Pancreas (tissue), 10 donors: ENCODE results near the gene BSPRY. TPM values are rescaled to one million over a fixed set of nuclear protein-coding genes. Genes with fewer than 3 reads are reported as not detected.
A peak's percentile ranks its signal among the peaks of the same experiment; 100 is the strongest.
"Not testable (repeated sequence)": the region's sequence is repeated elsewhere in the genome, so short reads cannot be mapped to it uniquely, and the experiment has no call there.

ENCODE experiments used
- ATAC-seq, 4 donors: fragments of 200-7000 bp; cut with Tn5 transposase; one replicate each; pipeline versions ENCODE4 v1.8.0 to v1.9.1; 2020; ENCODE audit warnings: mild to moderate bottlenecking in 4 of 4, moderate library complexity in 4 of 4
- DNase-seq, 6 donors: peaks; one replicate each; pipeline ENCODE4 v3.0.0-alpha.2; 2020
- FAIRE-seq: peaks from 2 replicates; lab custom pipeline; 2012; peaks lifted over from hg19 to GRCh38; lab: Jason Lieb, UNC
- H3K27ac ChIP-seq, 4 donors: fragments of 200-600 bp; sonication (generic); 1 replicate in 3 of 4; 2 replicates in 1 of 4; pipeline versions ENCODE4 v1.5.0 to v1.8.0; 2020
- H3K27me3 ChIP-seq, 4 donors: fragments of 200-600 bp; one replicate each; pipeline ENCODE4 v1.8.0; 2021
- H3K36me3 ChIP-seq, 3 donors: fragments of 200-600 bp; sonication (generic) in 1 of 3; one replicate each; pipeline versions ENCODE4 v1.5.0 to v1.8.0; 2020 to 2021
- H3K4me1 ChIP-seq, 3 donors: fragments of 200-600 bp; one replicate each; pipeline ENCODE4 v1.8.0; 2021
- H3K4me3 ChIP-seq, 4 donors: fragments of 200-600 bp; sonication (generic) in 2 of 4; one replicate each; pipeline versions ENCODE4 v1.5.0 to v1.8.0; 2020 to 2021
- H3K9me3 ChIP-seq, 4 donors: fragments of 200-600 bp; one replicate each; pipeline ENCODE4 v1.8.0; 2021
- WGBS, 2 donors: extraction: QIAGEN DNeasy Blood & Tissue Kit; methylation state at CpG; one replicate each; pipeline ENCODE4 v1.1.7; 2013; 5-methylcytosine and 5-hydroxymethylcytosine counted together
- intact Hi-C, 3 donors: fragments of 100-400 bp; cut with DNase I; formaldehyde crosslinking; loops; one replicate each; pipeline versions ENCODE4 v1.11.1 to v1.14.2; 2022
- polyA plus RNA-seq, 2 donors: library from polyadenylated mRNA; stranded (reverse); fragments of 200-250 nt; gene quantifications; one replicate each; pipeline ENCODE4 v1.2.3, GENCODE V29; 2013
- total RNA-seq, 6 donors: library from RNA; stranded (reverse); fragmentation: NEBNext Ultra II Directional in 4 of 6; extraction: Animal tissue kit (Norgen Biotek cat#: 25700) in 4 of 6; gene quantifications; one replicate each; pipeline versions ENCODE4 v1.2.1 to v1.2.4, GENCODE V29; 2021 to 2023
- TF ChIP-seq, protein P1 (sequence below), 4 donors: fragments of 200-600 bp; sonication (generic) in 3 of 4; IDR thresholded peaks; one replicate each; pipeline versions ENCODE4 v1.5.0 to v1.8.0; 2021; ENCODE audit warnings: antibody characterized with exemption in 4 of 4
- donor health status: healthy with polysubstance abuse.
- donor health status: DM: no; HTN: no; CAD: no; lungs with moderate emphysema.
- donor health status: DM: no; HTN: no; CAD: no.
- donor health status: control.
- donor health status: control.
- donor health status: Bipolar disorder and iron deficiency.
- donor health status: DM: yes; HTN: yes; CAD: no.
- donor health status: DM: no; HTN: no; CAD: no.
- donor health status: DM: no; HTN: no; CAD: no.
- donor health status: DM: yes; HTN: yes; CAD: no.

Gene BSPRY
- total and polyA plus RNA-seq, 8 donors = 12.5 to 35.9 (median 21.3) TPM

DNA sequence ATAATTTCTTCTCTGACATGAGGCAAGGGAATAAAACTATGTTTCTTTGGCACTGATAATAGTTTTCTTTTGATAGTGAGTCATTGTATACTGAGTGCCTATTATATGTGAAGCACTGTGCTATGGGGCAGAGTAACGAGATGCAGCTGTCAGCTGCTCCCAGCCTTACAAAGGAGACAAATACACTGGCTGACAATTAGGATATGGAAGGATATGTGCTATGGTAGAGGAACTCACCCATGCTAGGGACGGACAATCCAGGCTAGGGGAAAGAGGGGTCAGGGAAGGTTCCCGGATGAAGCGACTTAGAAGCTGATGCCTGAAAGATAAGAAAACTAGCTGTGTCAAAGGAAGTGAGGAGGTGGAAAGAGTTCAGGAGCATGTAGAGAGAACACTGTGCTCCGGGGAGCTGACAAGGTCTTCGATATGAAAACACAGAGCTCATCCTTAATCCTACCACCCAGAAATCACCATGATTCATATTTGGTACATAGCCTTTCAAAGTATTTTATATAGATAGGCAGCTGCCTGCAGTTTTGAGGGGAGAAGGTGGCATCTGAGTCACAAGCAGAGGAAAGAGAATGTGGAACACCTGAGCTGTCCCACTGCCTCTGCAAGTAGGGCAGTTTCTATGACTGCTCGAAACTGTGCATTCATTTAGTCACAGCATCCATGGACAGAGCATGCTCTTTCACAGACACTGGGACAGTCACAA lies 12.1 kb downstream of the BSPRY start:
- H3K4me1 ChIP-seq = no peaks in the 10 kb centered on the region
- DNase-seq = no peak
- no peaks in the 10 kb centered on the region for H3K27me3 ChIP-seq
- TF ChIP-seq, protein P1, sequence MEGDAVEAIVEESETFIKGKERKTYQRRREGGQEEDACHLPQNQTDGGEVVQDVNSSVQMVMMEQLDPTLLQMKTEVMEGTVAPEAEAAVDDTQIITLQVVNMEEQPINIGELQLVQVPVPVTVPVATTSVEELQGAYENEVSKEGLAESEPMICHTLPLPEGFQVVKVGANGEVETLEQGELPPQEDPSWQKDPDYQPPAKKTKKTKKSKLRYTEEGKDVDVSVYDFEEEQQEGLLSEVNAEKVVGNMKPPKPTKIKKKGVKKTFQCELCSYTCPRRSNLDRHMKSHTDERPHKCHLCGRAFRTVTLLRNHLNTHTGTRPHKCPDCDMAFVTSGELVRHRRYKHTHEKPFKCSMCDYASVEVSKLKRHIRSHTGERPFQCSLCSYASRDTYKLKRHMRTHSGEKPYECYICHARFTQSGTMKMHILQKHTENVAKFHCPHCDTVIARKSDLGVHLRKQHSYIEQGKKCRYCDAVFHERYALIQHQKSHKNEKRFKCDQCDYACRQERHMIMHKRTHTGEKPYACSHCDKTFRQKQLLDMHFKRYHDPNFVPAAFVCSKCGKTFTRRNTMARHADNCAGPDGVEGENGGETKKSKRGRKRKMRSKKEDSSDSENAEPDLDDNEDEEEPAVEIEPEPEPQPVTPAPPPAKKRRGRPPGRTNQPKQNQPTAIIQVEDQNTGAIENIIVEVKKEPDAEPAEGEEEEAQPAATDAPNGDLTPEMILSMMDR (IDR thresholded peaks at IDR 0.05) = no peak
- intact Hi-C loops = no loop called here
- WGBS, 2 donors = 78 to 80% methylated on average over 7 of the region's 7 CpGs
- no peak for FAIRE-seq
- no peak overlapping the region for H3K4me3 ChIP-seq
- H3K9me3 ChIP-seq = no peaks in the 10 kb centered on the region
- no peak overlapping the region for H3K27ac ChIP-seq
- peak in 3 of 4 donors; percentile 13 to 56 (median 43) for ATAC-seq
- H3K36me3 ChIP-seq = no peaks in the 10 kb centered on the region

DNA sequence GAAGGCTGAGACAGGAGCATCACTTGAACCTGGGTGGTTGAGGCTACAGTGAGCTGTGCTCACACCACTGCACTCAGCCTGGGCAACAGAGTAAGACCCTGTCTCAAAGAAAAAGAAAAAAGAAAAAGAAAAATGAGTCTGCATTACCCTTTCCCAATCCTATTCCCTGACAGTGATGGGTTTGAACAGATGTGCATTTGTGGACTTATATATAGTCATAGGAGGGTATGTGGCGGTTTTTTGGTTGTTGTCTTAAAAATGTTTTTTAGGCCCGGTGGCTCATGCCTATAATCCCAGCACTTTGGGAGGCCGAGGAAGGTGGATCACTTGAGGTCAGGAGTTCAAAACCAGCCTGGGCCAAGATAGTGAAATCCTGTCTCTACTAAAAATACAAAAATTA lies 14.0 kb downstream of the BSPRY start:
- no peak overlapping the region for H3K27ac ChIP-seq
- TF ChIP-seq, protein P1 (IDR thresholded peaks at IDR 0.05) = no peak
- no peak for DNase-seq
- FAIRE-seq = no peak
- no peaks in the 10 kb centered on the region for H3K27me3 ChIP-seq
- ATAC-seq = no peak
- no peak overlapping the region for H3K4me3 ChIP-seq
- no peaks in the 10 kb centered on the region for H3K4me1 ChIP-seq
- H3K9me3 ChIP-seq = no peaks in the 10 kb centered on the region
- WGBS, 2 donors = 63 to 75% methylated on average over 3 of the region's 3 CpGs
- H3K36me3 ChIP-seq = no peaks in the 10 kb centered on the region
- intact Hi-C loops = no loop called here

DNA sequence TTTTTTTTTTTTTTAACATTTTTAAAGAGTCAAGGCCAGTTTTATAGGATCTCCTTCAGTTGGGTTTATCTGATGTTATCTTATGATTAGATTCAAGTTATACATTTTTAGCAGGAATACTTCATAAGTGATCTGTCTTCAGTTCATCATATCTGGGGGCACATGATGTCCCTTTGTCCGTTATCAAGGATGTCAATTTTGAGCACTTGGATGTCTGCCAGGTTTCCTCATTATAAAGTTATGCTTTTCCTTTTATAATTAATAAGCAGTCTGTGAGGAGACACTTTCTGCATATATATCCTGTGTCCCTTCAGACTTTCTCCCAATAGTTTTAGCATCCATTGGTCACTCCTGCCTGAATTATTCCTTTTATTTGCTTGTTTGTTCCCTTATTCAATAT lies 15.6 kb downstream of the BSPRY start:
- 53 to 61% methylated on average over 1 of the region's 1 CpG for WGBS, 2 donors
- peaks cover 3 to 7% (median 6%) of the 10 kb centered on the region in 3 donors for H3K4me1 ChIP-seq

GRCh38 chr9:113365652-113366051 lies 16.3 kb downstream of the BSPRY start:
- H3K4me3 ChIP-seq, ATAC-seq, H3K27ac ChIP-seq, H3K9me3 ChIP-seq, intact Hi-C loops, DNase-seq, H3K27me3 ChIP-seq, FAIRE-seq, H3K36me3 ChIP-seq: not testable (repeated sequence)
- 91 to 92% methylated on average over 3 of the region's 3 CpGs for WGBS, 2 donors
- peaks cover 7 to 13% (median 10%) of the 10 kb centered on the region in 3 donors for H3K4me1 ChIP-seq

More for the DNA sequence above, 15.6 kb downstream of the BSPRY start:
- TF ChIP-seq, protein P1 (IDR thresholded peaks at IDR 0.05) = no peak
- H3K9me3 ChIP-seq = no peaks in the 10 kb centered on the region
- H3K27ac ChIP-seq = no peak overlapping the region
- FAIRE-seq = no peak
- DNase-seq = no peak
- H3K36me3 ChIP-seq = no peaks in the 10 kb centered on the region
- no peak for ATAC-seq
- intact Hi-C loops = no loop called here
- no peaks in the 10 kb centered on the region for H3K27me3 ChIP-seq
- no peak overlapping the region for H3K4me3 ChIP-seq

DNA sequence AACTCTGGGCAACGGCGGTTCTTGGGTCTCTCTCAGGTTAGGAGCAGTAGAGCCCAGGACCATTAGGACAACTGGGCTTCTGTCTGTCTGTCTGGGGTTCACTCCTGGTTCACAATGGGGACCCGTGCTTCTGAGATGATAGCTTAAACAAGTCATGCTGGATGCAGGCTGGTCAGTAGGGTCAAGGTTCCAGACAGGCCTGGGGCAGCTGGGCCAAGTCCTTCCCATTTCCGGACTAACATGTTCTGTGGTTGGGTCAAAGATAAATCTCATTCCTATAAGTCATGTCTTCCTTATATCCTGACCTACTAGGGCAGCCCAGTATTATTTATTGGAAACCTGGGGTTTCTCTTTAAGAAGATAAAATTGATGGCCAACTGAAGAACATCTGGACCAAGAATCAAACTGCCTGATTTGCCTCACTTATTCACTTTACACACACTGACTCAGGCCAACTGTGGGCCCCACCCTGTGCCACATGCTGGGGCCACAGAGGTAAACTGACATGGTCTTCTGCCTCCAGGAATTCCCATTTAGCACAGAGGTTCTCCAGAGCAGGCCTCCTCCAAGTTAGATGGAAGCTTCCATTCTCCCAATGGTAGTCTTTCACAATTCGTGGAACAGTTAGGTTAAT lies 19.1 kb downstream of the BSPRY start:
- WGBS, 2 donors = 83 to 84% methylated on average over 5 of the region's 5 CpGs

More for the DNA sequence above, 19.1 kb downstream of the BSPRY start:
- intact Hi-C loops = no loop called here
- Histone ChIP-seq H3K27me3 (no peaks in the 10 kb centered on the region), H3K36me3 (peaks cover 0 to 4% (median 0%) of the 10 kb centered on the region in 3 donors), H3K27ac (no peak overlapping the region), H3K4me3 (no peak overlapping the region), H3K4me1 (peaks cover 25 to 28% (median 25%) of the 10 kb centered on the region in 3 donors), H3K9me3 (no peaks in the 10 kb centered on the region)
- ATAC-seq = no peak
- TF ChIP-seq, protein P1 (IDR thresholded peaks at IDR 0.05) = no peak
- FAIRE-seq = no peak
- DNase-seq = no peak
